CD4-positive, alpha-beta memory T cell (primary cell): ENCODE data around the gene NPTX1. TPM values are rescaled to one million over a fixed set of nuclear protein-coding genes. Genes with fewer than 3 reads are reported as not detected.

Source experiments
- CTCF ChIA-PET: fragments of 350-600 bp; sonication (Branson Sonifier 250); formaldehyde crosslinking; loops from one replicate; lab custom pipeline; 2021; ENCODE audit warnings: inconsistent platforms; ENCODE audit not compliant: partially characterized antibody; lab: Charles Lee
- POLR2A ChIA-PET: fragments of 350-600 bp; sonication (Branson Sonifier 250); formaldehyde crosslinking; loops from one replicate; lab custom pipeline; 2021; ENCODE audit not compliant: partially characterized antibody; lab: Charles Lee
- DNase-seq, 5 donors: peaks; one replicate each; pipeline versions ENCODE4 v3.0.0 to v3.0.0-alpha.2; 2020 to 2022; ENCODE audit warnings: mixed read lengths in 1 of 5
- H3K27ac ChIP-seq: one replicate; pipeline ENCODE4 v1.7.0; 2013; ENCODE audit warnings: low read depth, low read length
- H3K27me3 ChIP-seq: 2 replicates; pipeline ENCODE4 v1.7.0; 2013; ENCODE audit warnings: mild to moderate bottlenecking, low read length, moderate library complexity; ENCODE audit not compliant: insufficient read depth
- H3K36me3 ChIP-seq: 2 replicates; pipeline ENCODE4 v1.7.0; 2013; ENCODE audit warnings: mild to moderate bottlenecking, low read length, moderate library complexity; ENCODE audit not compliant: insufficient read depth
- H3K4me1 ChIP-seq: 2 replicates; pipeline ENCODE4 v1.7.0; 2013; ENCODE audit warnings: mild to moderate bottlenecking, low read length, moderate library complexity; ENCODE audit not compliant: insufficient read depth
- H3K4me3 ChIP-seq, 2 donors: one replicate each; pipeline ENCODE4 v1.7.0; 2013; ENCODE audit warnings: low read length in 2 of 2, mild to moderate bottlenecking in 1 of 2
- H3K9me3 ChIP-seq, 2 donors: one replicate each; pipeline ENCODE4 v1.7.0; 2013; ENCODE audit warnings: low read length in 2 of 2, control low read depth in 1 of 2; ENCODE audit not compliant: control insufficient read depth in 1 of 2
- H3K27ac Mint-ChIP-seq, 7 donors: one replicate each; pipeline ENCODE4 v1.8.0; 2020 to 2021; ENCODE audit warnings: mixed read lengths in 7 of 7, mild to moderate bottlenecking in 6 of 7, inconsistent platforms in 3 of 7, moderate library complexity in 3 of 7
- H3K27me3 Mint-ChIP-seq, 2 donors: one replicate each; pipeline ENCODE4 v1.8.0; 2020 to 2021; ENCODE audit warnings: mixed read lengths in 2 of 2
- H3K36me3 Mint-ChIP-seq, 2 donors: one replicate each; pipeline ENCODE4 v1.8.0; 2020 to 2021; ENCODE audit warnings: mixed read lengths in 2 of 2, inconsistent platforms in 1 of 2, mild to moderate bottlenecking in 1 of 2
- H3K4me1 Mint-ChIP-seq, 4 donors: one replicate each; pipeline ENCODE4 v1.8.0; 2020 to 2021; ENCODE audit warnings: mixed read lengths in 4 of 4, mild to moderate bottlenecking in 1 of 4
- H3K4me3 Mint-ChIP-seq, 8 donors: one replicate each; pipeline ENCODE4 v1.8.0; 2020 to 2021; ENCODE audit warnings: mixed read lengths in 8 of 8, mild to moderate bottlenecking in 7 of 8, moderate library complexity in 6 of 8, inconsistent platforms in 3 of 8
- H3K9me3 Mint-ChIP-seq, 8 donors: one replicate each; pipeline ENCODE4 v1.8.0; 2020 to 2021; ENCODE audit warnings: mixed read lengths in 8 of 8, mild to moderate bottlenecking in 5 of 8, inconsistent platforms in 3 of 8, moderate library complexity in 1 of 8
- intact Hi-C: fragments of 100-400 bp; cut with micrococcal nuclease; formaldehyde crosslinking; loops from one replicate; pipeline ENCODE4 v1.15.1; 2023
- polyA plus RNA-seq, 2 donors: library from polyadenylated mRNA; unstranded; fragments of 300-500 nt; fragmentation: Illumina TruSeq; gene quantifications; one replicate each; pipeline ENCODE4 v1.2.3, GENCODE V29; 2021
- total RNA-seq, 2 experiments: library from RNA; stranded (reverse); gene quantifications; one replicate each; pipeline ENCODE4 v1.2.3, GENCODE V29; 2021

Gene NPTX1
- total and polyA plus RNA-seq, 4 experiments from 2014 or later, result 0.38 TPM; not detected in 3

GRCh38 chr17:80476877-80477646, 655 bp upstream of the NPTX1 start:
- intact Hi-C loops, result no loop called here
- peaks cover 11 to 25% (median 20%) of the 10 kb centered on the region in 4 donors for H3K4me1 Mint-ChIP-seq
- Histone ChIP-seq H3K4me1 (peaks cover 37% of the 10 kb centered on the region), H3K9me3 (no peaks in the 10 kb centered on the region), H3K27me3 (peaks cover 12% of the 10 kb centered on the region), H3K4me3 (no peak overlapping the region), H3K27ac (no peak overlapping the region), H3K36me3 (no peaks in the 10 kb centered on the region)
- CTCF ChIA-PET, result no interaction called here
- H3K27me3 Mint-ChIP-seq, result peaks cover 38 to 44% of the 10 kb centered on the region in 2 donors
- DNase-seq, result peak in 2 of 5 donors; percentile 12 to 22
- H3K9me3 Mint-ChIP-seq, result no peaks in the 10 kb centered on the region
- POLR2A ChIA-PET, result interaction anchor here (0.7 to 1.2 kb wide), 2 partner anchors 22 to 62 kb away, joined by 3 read pairs; partner anchors contain the start of gene ENDOV
- no peaks in the 10 kb centered on the region for H3K36me3 Mint-ChIP-seq
- H3K4me3 Mint-ChIP-seq, result peak overlapping the region in 2 of 8 donors; percentile 31 to 62
- H3K27ac Mint-ChIP-seq, result no peak overlapping the region

- H3K4me1 ChIP-seq, result peaks cover 37% of the 10 kb centered on the region
- peak overlapping the region in 1 of 7 donors; percentile 61 for H3K27ac Mint-ChIP-seq
- no peaks in the 10 kb centered on the region for H3K36me3 ChIP-seq
- H3K4me3 Mint-ChIP-seq, result peak overlapping the region; percentile 59 to 90 (median 82)
- CTCF ChIA-PET, result interaction anchor here (0.9 kb wide), 1 partner anchor 99 kb away, joined by 3 read pairs; no protein-coding TSS in a partner anchor
- POLR2A ChIA-PET, result interaction anchor here (1.6 kb wide), 1 partner anchor 20 kb away, joined by 8 read pairs; no protein-coding TSS in a partner anchor
- H3K4me3 ChIP-seq, result peak overlapping the region in 1 of 2 donors; percentile 24
- no peak overlapping the region for H3K27ac ChIP-seq
- intact Hi-C loops, result no loop called here
- H3K27me3 ChIP-seq, result peaks cover 9% of the 10 kb centered on the region
- peaks cover 15 to 31% (median 23%) of the 10 kb centered on the region in 4 donors for H3K4me1 Mint-ChIP-seq
- H3K36me3 Mint-ChIP-seq, result no peaks in the 10 kb centered on the region
- no peaks in the 10 kb centered on the region for H3K9me3 ChIP-seq
- DNase-seq, result peak in 2 of 5 donors; percentile 12 to 37
- H3K27me3 Mint-ChIP-seq, result peaks cover 29 to 42% of the 10 kb centered on the region in 2 donors
- H3K9me3 Mint-ChIP-seq, result no peaks in the 10 kb centered on the region
Measured at GRCh38 chr17:80474961-80475909, 1.2 kb downstream of the NPTX1 start.

GRCh38 chr17:80474231-80474960, 2.0 kb downstream of the NPTX1 start:
- intact Hi-C loops, result no loop called here
- H3K27ac ChIP-seq, result no peak overlapping the region
- peak overlapping the region in 1 of 2 donors; percentile 24 for H3K4me3 ChIP-seq
- Mint-ChIP-seq H3K27me3 (peaks cover 27 to 37% of the 10 kb centered on the region in 2 donors), H3K36me3 (no peaks in the 10 kb centered on the region), H3K9me3 (no peaks in the 10 kb centered on the region), H3K4me3 (peak overlapping the region; percentile 59 to 90 (median 82)), H3K27ac (peak overlapping the region in 2 of 7 donors; percentile 29 to 61), H3K4me1 (peaks cover 15 to 31% (median 23%) of the 10 kb centered on the region in 4 donors)
- ChIA-PET POLR2A (interaction anchor here (1.6 to 1.9 kb wide), 2 partner anchors 20 kb away, joined by 7 to 8 read pairs; no protein-coding TSS in a partner anchor), CTCF (interaction anchor here (0.9 kb wide), 1 partner anchor 99 kb away, joined by 3 read pairs; no protein-coding TSS in a partner anchor)
- no peaks in the 10 kb centered on the region for H3K9me3 ChIP-seq
- peaks cover 9% of the 10 kb centered on the region for H3K27me3 ChIP-seq
- H3K36me3 ChIP-seq, result no peaks in the 10 kb centered on the region
- DNase-seq, result peak in 2 of 5 donors; percentile 19 to 54
- peaks cover 37% of the 10 kb centered on the region for H3K4me1 ChIP-seq

GRCh38 chr17:80473701-80474100, 2.7 kb downstream of the NPTX1 start:
- Mint-ChIP-seq H3K9me3 (no peaks in the 10 kb centered on the region), H3K27ac (no peak overlapping the region), H3K27me3 (peaks cover 28 to 39% of the 10 kb centered on the region in 2 donors), H3K36me3 (no peaks in the 10 kb centered on the region), H3K4me3 (no peak overlapping the region), H3K4me1 (peaks cover 15 to 27% (median 19%) of the 10 kb centered on the region in 4 donors)
- CTCF ChIA-PET, result no interaction called here
- Histone ChIP-seq H3K4me1 (peaks cover 35% of the 10 kb centered on the region), H3K4me3 (no peak overlapping the region), H3K36me3 (no peaks in the 10 kb centered on the region), H3K27ac (no peak overlapping the region), H3K27me3 (peaks cover 3% of the 10 kb centered on the region), H3K9me3 (no peaks in the 10 kb centered on the region)
- peak in 1 of 5 donors; percentile 5 for DNase-seq
- intact Hi-C loops, result no loop called here
- POLR2A ChIA-PET, result interaction anchor here (1.9 kb wide), 1 partner anchor 19 kb away, joined by 7 read pairs; no protein-coding TSS in a partner anchor

- H3K4me3 Mint-ChIP-seq, result no peak overlapping the region
- Histone ChIP-seq H3K9me3 (no peaks in the 10 kb centered on the region), H3K4me3 (no peak overlapping the region), H3K27me3 (no peaks in the 10 kb centered on the region), H3K36me3 (no peaks in the 10 kb centered on the region), H3K27ac (no peak overlapping the region), H3K4me1 (peaks cover 29% of the 10 kb centered on the region)
- intact Hi-C loops, result no loop called here
- peaks cover 33 to 44% of the 10 kb centered on the region in 2 donors for H3K27me3 Mint-ChIP-seq
- H3K27ac Mint-ChIP-seq, result no peak overlapping the region
- ChIA-PET CTCF (interaction anchor here (0.7 to 1.2 kb wide), 2 partner anchors 100 to 492 kb away, joined by 3 read pairs; no protein-coding TSS in a partner anchor), POLR2A (interaction anchor here (1.9 kb wide), 1 partner anchor 18 kb away, joined by 7 read pairs; no protein-coding TSS in a partner anchor)
- H3K4me1 Mint-ChIP-seq, result peaks cover 15 to 27% (median 19%) of the 10 kb centered on the region in 4 donors
- no peaks in the 10 kb centered on the region for H3K9me3 Mint-ChIP-seq
- peak in 1 of 5 donors; percentile 22 for DNase-seq
- H3K36me3 Mint-ChIP-seq, result no peaks in the 10 kb centered on the region
Measured at GRCh38 chr17:80472996-80473395, 3.4 kb downstream of the NPTX1 start.

GRCh38 chr17:80471922-80472321, 4.5 kb downstream of the NPTX1 start:
- Histone ChIP-seq H3K4me3 (no peak overlapping the region), H3K27ac (no peak overlapping the region), H3K36me3 (no peaks in the 10 kb centered on the region), H3K9me3 (no peaks in the 10 kb centered on the region), H3K27me3 (peaks cover 6% of the 10 kb centered on the region), H3K4me1 (peaks cover 20% of the 10 kb centered on the region)
- Mint-ChIP-seq H3K27ac (peak overlapping the region in 1 of 7 donors; percentile 36), H3K4me1 (peaks cover 15 to 27% (median 20%) of the 10 kb centered on the region in 4 donors), H3K27me3 (peaks cover 42 to 53% of the 10 kb centered on the region in 2 donors), H3K9me3 (no peaks in the 10 kb centered on the region), H3K36me3 (no peaks in the 10 kb centered on the region), H3K4me3 (no peak overlapping the region)
- intact Hi-C loops, result no loop called here
- CTCF ChIA-PET, result interaction anchor here (1.2 kb wide), 1 partner anchor 101 kb away, joined by 3 read pairs; no protein-coding TSS in a partner anchor
- DNase-seq, result peak in 1 of 5 donors; percentile 24
- POLR2A ChIA-PET, result interaction anchor here (0.8 kb wide), 1 partner anchor 17 kb away, joined by 3 read pairs; no protein-coding TSS in a partner anchor
